IMR-90 (cell line): ENCODE data around the gene FN1. TPM values are rescaled to one million over a fixed set of nuclear protein-coding genes. Genes with fewer than 3 reads are reported as not detected.

Experiments
- ATAC-seq: fragments of 200-7000 bp; cut with Tn5 transposase; 2 replicates; pipeline ENCODE4 v1.9.1; 2020; ENCODE audit warnings: low read depth, mild to moderate bottlenecking, moderate library complexity
- BruUV-seq: library from RNA; stranded (reverse); fragments of 400-500 nt; replicated peaks from 2 replicates; lab custom pipeline; 2021; lab: Mats Ljungman, UMichigan
- CTCF ChIA-PET: fragments of 300-600 bp; formaldehyde crosslinking; extraction: SDS; loops from one replicate; lab custom pipeline; 2021; ENCODE audit warnings: antibody characterized with exemption; lab: Yijun Ruan, JAX
- POLR2A ChIA-PET: fragments of 300-600 bp; sonication (Branson Sonifier 250); formaldehyde crosslinking; loops from one replicate; lab custom pipeline; 2022; ENCODE audit warnings: antibody characterized with exemption; ENCODE audit not compliant: unreplicated experiment; lab: Charles Lee
- DNase-seq: peaks from one replicate; pipeline ENCODE4 v3.0.0; 2013
- H2AFZ ChIP-seq: replicated peaks from 2 replicates; pipeline ENCODE3; 2013; ENCODE audit warnings: low read length, mild to moderate bottlenecking; ENCODE audit not compliant: poor library complexity
- H2AK5ac ChIP-seq: 2 replicates; pipeline ENCODE4 v1.6.1; 2013; ENCODE audit warnings: low read depth, low read length, inconsistent platforms
- H2AK9ac ChIP-seq: replicated peaks from 2 replicates; pipeline ENCODE3; 2013; ENCODE audit warnings: mild to moderate bottlenecking, low read depth, low read length, moderate library complexity; ENCODE audit not compliant: poor library complexity
- H2BK120ac ChIP-seq: 2 replicates; pipeline ENCODE4 v1.6.1; 2013; ENCODE audit warnings: low read depth, low read length, inconsistent platforms
- H2BK15ac ChIP-seq: 3 replicates; pipeline ENCODE4 v1.6.1; 2013; ENCODE audit warnings: low read depth, low read length, inconsistent platforms
- H2BK20ac ChIP-seq: 2 replicates; pipeline ENCODE4 v1.6.1; 2013; ENCODE audit warnings: low read depth, mild to moderate bottlenecking, inconsistent platforms, low read length, moderate library complexity
- H2BK5ac ChIP-seq: 2 replicates; pipeline ENCODE4 v1.6.1; 2013; ENCODE audit warnings: mild to moderate bottlenecking, low read depth, low read length, inconsistent platforms; ENCODE audit not compliant: poor library complexity, severe bottlenecking
- H3K14ac ChIP-seq: replicated peaks from 2 replicates; pipeline ENCODE4 v1.6.1; 2013; ENCODE audit warnings: low read depth, low read length, inconsistent platforms
- H3K18ac ChIP-seq: 2 replicates; pipeline ENCODE4 v1.6.1; 2013; ENCODE audit warnings: low read depth, low read length, control low read depth
- H3K23ac ChIP-seq: 2 replicates; pipeline ENCODE4 v1.6.1; 2013; ENCODE audit warnings: low read depth, low read length, inconsistent platforms
- H3K27ac ChIP-seq: 2 replicates; pipeline ENCODE4 v1.5.1; 2013; ENCODE audit warnings: mild to moderate bottlenecking, control low read depth, low read length; ENCODE audit not compliant: insufficient read depth
- H3K27me3 ChIP-seq: 2 replicates; pipeline ENCODE4 v1.6.1; 2013; ENCODE audit warnings: low read length; ENCODE audit not compliant: control insufficient read depth, insufficient read depth
- H3K36me3 ChIP-seq: 2 replicates; pipeline ENCODE4 v1.6.1; 2013; ENCODE audit warnings: low read length, mixed read lengths; ENCODE audit not compliant: control insufficient read depth, insufficient read depth
- H3K4ac ChIP-seq: 2 replicates; pipeline ENCODE4 v1.6.1; 2013; ENCODE audit warnings: low read depth, low read length, inconsistent platforms
- H3K4me1 ChIP-seq: 2 replicates; pipeline ENCODE4 v1.6.1; 2013; ENCODE audit warnings: low read length, mixed read lengths; ENCODE audit not compliant: control insufficient read depth, insufficient read depth
- H3K4me2 ChIP-seq: 2 replicates; pipeline ENCODE4 v1.6.1; 2013; ENCODE audit warnings: low read depth, mild to moderate bottlenecking, control low read depth, low read length, moderate library complexity
- H3K4me3 ChIP-seq: 2 replicates; pipeline ENCODE4 v1.5.1; 2013; ENCODE audit warnings: low read depth, mild to moderate bottlenecking, control low read depth, low read length, moderate library complexity; ENCODE audit not compliant: insufficient read depth
- H3K56ac ChIP-seq: 2 replicates; pipeline ENCODE4 v1.6.1; 2013; ENCODE audit warnings: low read length, inconsistent platforms; ENCODE audit not compliant: insufficient read depth; ENCODE audit errors: extremely low read depth
- H3K79me1 ChIP-seq, 2 experiments: 2 replicates each; pipeline ENCODE4 v1.6.1; 2013; ENCODE audit warnings: low read length in 2 of 2, inconsistent platforms in 1 of 2, low read depth in 1 of 2
- H3K9ac ChIP-seq: 2 replicates; pipeline ENCODE4 v1.6.1; 2013; ENCODE audit warnings: low read depth, low read length, control low read depth
- H3K9me1 ChIP-seq: 2 replicates; pipeline ENCODE4 v1.6.1; 2013; ENCODE audit warnings: low read length, inconsistent platforms; ENCODE audit not compliant: insufficient read depth
- H3K9me3 ChIP-seq: 2 replicates; pipeline ENCODE4 v1.6.1; 2013; ENCODE audit warnings: low read length; ENCODE audit not compliant: control insufficient read depth, insufficient read depth
- H4K20me1 ChIP-seq: 2 replicates; pipeline ENCODE4 v1.6.1; 2013; ENCODE audit warnings: low read length, inconsistent platforms; ENCODE audit not compliant: insufficient read depth
- H4K5ac ChIP-seq: 2 replicates; pipeline ENCODE4 v1.6.1; 2013; ENCODE audit warnings: mild to moderate bottlenecking, low read depth, low read length, control low read depth
- H4K8ac ChIP-seq, 2 experiments: 2 replicates each; pipeline ENCODE4 v1.6.1; 2013; ENCODE audit warnings: low read depth in 2 of 2, low read length in 2 of 2, control low read depth in 1 of 2, inconsistent platforms in 1 of 2
- H4K91ac ChIP-seq: 2 replicates; pipeline ENCODE4 v1.6.1; 2013; ENCODE audit warnings: low read depth, low read length, inconsistent platforms; ENCODE audit not compliant: insufficient read depth
- BHLHE40 ChIP-seq: fragments of 150-350 bp; IDR thresholded peaks from 2 replicates; pipeline ENCODE4 v1.6.1; 2016; ENCODE audit warnings: mild to moderate bottlenecking, low read depth, low read length
- CEBPB ChIP-seq: IDR thresholded peaks from 2 replicates; pipeline ENCODE4 v1.6.1; 2012; ENCODE audit warnings: low read depth, low read length, improper control_type of control experiment
- FOS ChIP-seq: fragments of 150-350 bp; IDR thresholded peaks from 2 replicates; pipeline ENCODE4 v1.6.1; 2016; ENCODE audit warnings: low read depth, low read length
- MAFK ChIP-seq: IDR thresholded peaks from 2 replicates; pipeline ENCODE4 v1.6.1; 2012; ENCODE audit warnings: low read depth, low read length, improper control_type of control experiment
- MAZ ChIP-seq: IDR thresholded peaks from 2 replicates; pipeline ENCODE4 v1.6.1; 2012; ENCODE audit warnings: low read depth, mild to moderate bottlenecking, low read length, improper control_type of control experiment, moderate library complexity, borderline replicate concordance
- NFE2L2 ChIP-seq: fragments of 150-350 bp; IDR thresholded peaks from 2 replicates; pipeline ENCODE4 v1.6.1; 2016; ENCODE audit warnings: low read depth, mild to moderate bottlenecking, low read length
- POLR2A ChIP-seq: IDR thresholded peaks from 2 replicates; pipeline ENCODE4 v1.6.1; 2012; ENCODE audit warnings: mild to moderate bottlenecking, low read depth, low read length
- RAD21 ChIP-seq: IDR thresholded peaks from 2 replicates; pipeline ENCODE4 v1.6.1; 2012; ENCODE audit warnings: low read length, improper control_type of control experiment
- RCOR1 ChIP-seq: IDR thresholded peaks from 2 replicates; pipeline ENCODE4 v1.6.1; 2012; ENCODE audit warnings: mild to moderate bottlenecking, low read length, improper control_type of control experiment; ENCODE audit not compliant: insufficient replicate concordance
- SMC3 ChIP-seq: fragments of 150-350 bp; IDR thresholded peaks from 2 replicates; pipeline ENCODE4 v1.6.1; 2016; ENCODE audit warnings: low read depth, mild to moderate bottlenecking, antibody characterized with exemption, low read length, moderate library complexity
- WGBS, 2 experiments: methylation state at CpG; one replicate each; pipeline versions ENCODE4 v1.1.5 to v1.1.7; 2013; ENCODE audit warnings: missing lambda C conversion rate in 2 of 2; ENCODE audit not compliant: insufficient read length in 1 of 2; ENCODE audit errors: extremely low coverage in 2 of 2; 5-methylcytosine and 5-hydroxymethylcytosine counted together
- dilution Hi-C: fragments of 300-500 bp; cut with HindIII; formaldehyde crosslinking; loops from one replicate; pipeline ENCODE4 v1.14.3; 2018; ENCODE audit warnings: low sequenced_read_pairs; ENCODE audit not compliant: unreplicated experiment
- in situ Hi-C: fragments of 300-500 bp; cut with MboI; formaldehyde crosslinking; loops from 3 replicates; pipeline ENCODE4 v1.14.3; 2019; ENCODE audit warnings: low sequenced_read_pairs, inconsistent platforms, mixed read lengths
- intact Hi-C: fragments of 100-400 bp; cut with micrococcal nuclease; formaldehyde crosslinking; loops from 2 replicates; pipeline ENCODE4 v1.10.0; 2022
- polyA plus RNA-seq, 3 experiments: library from polyadenylated mRNA; depleted of rRNA; stranded (reverse); fragments of >200 nt; gene quantifications; 2 replicates each; pipeline ENCODE4 v1.2.3, GENCODE V29; 2012; ENCODE audit warnings: low replicate concordance in 1 of 3
- total RNA-seq: library from RNA; depleted of rRNA; stranded (reverse); fragments of >200 nt; gene quantifications from 2 replicates; pipeline ENCODE4 v1.2.3, GENCODE V29; 2012

Gene FN1
- total and polyA plus RNA-seq, 2 of the 4 experiments (the other 2 are of a cell fraction) = 8,243 to 13,004 TPM

- Histone ChIP-seq H2BK120ac (no peak overlapping the region), H3K4me1 (peaks cover 5% of the 10 kb centered on the region), H2BK20ac (no peak overlapping the region), H4K20me1 (peaks cover 25% of the 10 kb centered on the region; the same call in 1 of the 2 replicates), H4K8ac (no peak overlapping the region), H3K56ac (no peak overlapping the region), H2AK5ac (no peak overlapping the region), H3K14ac (no peak overlapping the region), H3K4ac (no peak overlapping the region), H3K9me3 (no peaks in the 10 kb centered on the region), H3K27me3 (no peaks in the 10 kb centered on the region), H2BK15ac (no peak overlapping the region), H3K23ac (no peak overlapping the region), H3K9me1 (peaks cover 19% of the 10 kb centered on the region), H3K4me2 (no peak overlapping the region), H3K18ac (no peak overlapping the region), H4K5ac (no peak overlapping the region), H2AK9ac (no peak overlapping the region), H3K9ac (no peak overlapping the region), H3K79me1 (peaks cover 29 to 47% of the 10 kb centered on the region in 2 experiments), H3K27ac (no peak overlapping the region), H2BK5ac (peak overlapping the region; percentile 3), H4K91ac (no peak overlapping the region), H3K4me3 (no peak overlapping the region), H3K36me3 (peaks cover 72% of the 10 kb centered on the region), H2AFZ (no peak overlapping the region)
- in situ Hi-C loops (no loop called here), intact Hi-C loops (no loop called here), dilution Hi-C loops (no loop called here)
- POLR2A ChIA-PET = interaction anchor here (0.6 to 0.9 kb wide), 2 partner anchors 11 to 184 kb away, joined by 3 to 4 read pairs; no protein-coding TSS in a partner anchor
- peak; percentile 6; the same call in 1 of the 2 replicates for ATAC-seq
- WGBS, 2 experiments = 100% methylated on average over 1 of the region's 11 CpGs; no CpG with 5 or more reads in 1 of the 2 experiments
- peak; percentile 44 for DNase-seq
- no TSS peak for BruUV-seq
- CTCF ChIA-PET = interaction anchor here (0.6 kb wide), 1 partner anchor 474 kb away, joined by 3 read pairs; no protein-coding TSS in a partner anchor
- TF ChIP-seq FOS (no peak), SMC3 (no peak), MAFK (no peak), RAD21 (no peak), NFE2L2 (no peak), MAZ (no peak), CEBPB (no peak), BHLHE40 (peak; percentile 67; the same call in 1 of the 2 replicates), RCOR1 (no peak), POLR2A (peak; percentile 74)
Observed at GRCh38 chr2:215425021-215425782, 10.7 kb downstream of the FN1 start.
